K562 (cell line): ENCODE measurements around the gene STEAP3. TPM values are rescaled to one million over a fixed set of nuclear protein-coding genes. Genes with fewer than 3 reads are reported as not detected.

Experiments used
- HDAC2 ChIP-seq: fragments of 450-650 bp; IDR thresholded peaks from 2 replicates; pipeline ENCODE4 v1.6.1; 2016; ENCODE audit warnings: mild to moderate bottlenecking
- HMG20B ChIP-seq: fragments of 250-450 bp; sonication (Bioruptor Pico); IDR thresholded peaks from 2 replicates; pipeline ENCODE4 v1.5.0; 2021; ENCODE audit warnings: mild to moderate bottlenecking
- SETDB1 ChIP-seq: IDR thresholded peaks from one replicate; pipeline ENCODE4 v1.6.1; 2012; ENCODE audit warnings: low read length, control low read depth, inconsistent platforms
- ZNF785 ChIP-seq: fragments of 250-450 bp; sonication (Bioruptor Pico); IDR thresholded peaks from 2 replicates; pipeline ENCODE4 v1.4.0; 2020; ENCODE audit warnings: mild to moderate bottlenecking
- polyA plus RNA-seq, 8 experiments: library from polyadenylated mRNA; depleted of rRNA in 4 of 8; stranded (reverse) in 5 of 8; unstranded in 3 of 8; fragments of >200 nt; fragmentation: Nextera tagmentation in 2 of 8; fragmentation: Illumina TruSeq in 1 of 8; extraction: Ambion mirVana in 2 of 8; extraction: Trizol in 1 of 8; gene quantifications; 2 replicates each; pipeline versions ENCODE4 v1.2.1 to v1.2.3, GENCODE V29; 2011 to 2014; ENCODE audit warnings: inconsistent platforms in 1 of 8, missing spikeins in 1 of 8
- total RNA-seq, 7 experiments: library from RNA; depleted of rRNA in 6 of 7; stranded (reverse); fragments of >200 nt in 6 of 7; fragmentation: Illumina TruSeq in 2 of 7; extraction: Trizol in 2 of 7; gene quantifications; 2 replicates each; pipeline versions ENCODE4 v1.2.1 to v1.2.3, GENCODE V29; 2011 to 2021; ENCODE audit warnings: low replicate concordance in 1 of 7
- TF ChIP-seq, protein P1 (sequence below), 2 experiments: fragments of 450-650 bp; IDR thresholded peaks; 2 replicates each; pipeline ENCODE4 v1.6.1; 2018; ENCODE audit warnings: mild to moderate bottlenecking in 2 of 2, low read depth in 1 of 2; ENCODE audit not compliant: partially characterized antibody in 2 of 2
- TF ChIP-seq, protein P2 (sequence below): fragments of 250-450 bp; sonication (Bioruptor Pico); IDR thresholded peaks from 2 replicates; pipeline ENCODE4 v1.9.0; 2021; ENCODE audit warnings: mild to moderate bottlenecking, inconsistent platforms

STEAP3 gene
- total and polyA plus RNA-seq, 9 of the 15 experiments (the other 6 are each of a cell fraction or from before 2014, with no cell fraction given): 1.8 to 31.6 (median 9.0) TPM

DNA sequence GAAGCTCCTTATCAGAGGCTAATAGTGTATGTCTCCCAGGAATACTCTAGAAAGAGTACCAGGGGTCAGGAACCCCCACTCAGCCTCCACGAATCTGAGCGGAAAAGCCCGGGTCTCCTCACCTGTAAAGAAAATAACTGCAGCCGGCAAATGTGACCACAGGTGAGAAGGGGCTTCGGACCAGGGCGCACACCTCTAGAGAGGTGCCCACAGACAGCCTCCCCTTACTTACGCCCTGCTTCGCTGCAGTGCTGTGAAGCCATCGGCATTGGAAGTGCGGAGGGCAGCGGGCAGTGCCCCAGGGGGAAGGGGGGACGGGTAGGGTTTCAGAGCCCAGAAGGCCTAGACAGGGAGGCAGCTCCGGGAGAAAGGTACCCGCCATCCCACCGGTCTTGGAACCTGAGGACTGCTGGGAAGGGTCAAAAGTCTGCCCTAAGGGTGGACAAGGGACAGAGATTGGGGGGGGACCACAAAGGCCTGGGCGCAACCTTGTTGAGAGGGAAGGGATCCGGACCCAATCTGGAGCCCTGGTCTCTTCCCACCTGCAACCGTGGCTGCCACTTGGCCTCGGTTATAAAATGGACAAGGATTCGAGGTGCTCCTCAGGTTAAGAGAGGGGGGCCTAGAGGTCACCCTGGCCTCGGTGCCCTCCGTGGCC is 642 bp upstream of the STEAP3 start (continued):
- TF ChIP-seq, protein P1, sequence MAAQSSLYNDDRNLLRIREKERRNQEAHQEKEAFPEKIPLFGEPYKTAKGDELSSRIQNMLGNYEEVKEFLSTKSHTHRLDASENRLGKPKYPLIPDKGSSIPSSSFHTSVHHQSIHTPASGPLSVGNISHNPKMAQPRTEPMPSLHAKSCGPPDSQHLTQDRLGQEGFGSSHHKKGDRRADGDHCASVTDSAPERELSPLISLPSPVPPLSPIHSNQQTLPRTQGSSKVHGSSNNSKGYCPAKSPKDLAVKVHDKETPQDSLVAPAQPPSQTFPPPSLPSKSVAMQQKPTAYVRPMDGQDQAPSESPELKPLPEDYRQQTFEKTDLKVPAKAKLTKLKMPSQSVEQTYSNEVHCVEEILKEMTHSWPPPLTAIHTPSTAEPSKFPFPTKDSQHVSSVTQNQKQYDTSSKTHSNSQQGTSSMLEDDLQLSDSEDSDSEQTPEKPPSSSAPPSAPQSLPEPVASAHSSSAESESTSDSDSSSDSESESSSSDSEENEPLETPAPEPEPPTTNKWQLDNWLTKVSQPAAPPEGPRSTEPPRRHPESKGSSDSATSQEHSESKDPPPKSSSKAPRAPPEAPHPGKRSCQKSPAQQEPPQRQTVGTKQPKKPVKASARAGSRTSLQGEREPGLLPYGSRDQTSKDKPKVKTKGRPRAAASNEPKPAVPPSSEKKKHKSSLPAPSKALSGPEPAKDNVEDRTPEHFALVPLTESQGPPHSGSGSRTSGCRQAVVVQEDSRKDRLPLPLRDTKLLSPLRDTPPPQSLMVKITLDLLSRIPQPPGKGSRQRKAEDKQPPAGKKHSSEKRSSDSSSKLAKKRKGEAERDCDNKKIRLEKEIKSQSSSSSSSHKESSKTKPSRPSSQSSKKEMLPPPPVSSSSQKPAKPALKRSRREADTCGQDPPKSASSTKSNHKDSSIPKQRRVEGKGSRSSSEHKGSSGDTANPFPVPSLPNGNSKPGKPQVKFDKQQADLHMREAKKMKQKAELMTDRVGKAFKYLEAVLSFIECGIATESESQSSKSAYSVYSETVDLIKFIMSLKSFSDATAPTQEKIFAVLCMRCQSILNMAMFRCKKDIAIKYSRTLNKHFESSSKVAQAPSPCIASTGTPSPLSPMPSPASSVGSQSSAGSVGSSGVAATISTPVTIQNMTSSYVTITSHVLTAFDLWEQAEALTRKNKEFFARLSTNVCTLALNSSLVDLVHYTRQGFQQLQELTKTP (IDR thresholded peaks at IDR 0.05; ENCODE audit: low read depth in 1 of 2, partially characterized antibody in 2 of 2): no peak
- TF ChIP-seq ZNF785 (CRISPR knock-in tag) (no peak), HMG20B (CRISPR knock-in tag) (no peak), SETDB1 (no peak), HDAC2 (no peak)
- TF ChIP-seq, protein P2, sequence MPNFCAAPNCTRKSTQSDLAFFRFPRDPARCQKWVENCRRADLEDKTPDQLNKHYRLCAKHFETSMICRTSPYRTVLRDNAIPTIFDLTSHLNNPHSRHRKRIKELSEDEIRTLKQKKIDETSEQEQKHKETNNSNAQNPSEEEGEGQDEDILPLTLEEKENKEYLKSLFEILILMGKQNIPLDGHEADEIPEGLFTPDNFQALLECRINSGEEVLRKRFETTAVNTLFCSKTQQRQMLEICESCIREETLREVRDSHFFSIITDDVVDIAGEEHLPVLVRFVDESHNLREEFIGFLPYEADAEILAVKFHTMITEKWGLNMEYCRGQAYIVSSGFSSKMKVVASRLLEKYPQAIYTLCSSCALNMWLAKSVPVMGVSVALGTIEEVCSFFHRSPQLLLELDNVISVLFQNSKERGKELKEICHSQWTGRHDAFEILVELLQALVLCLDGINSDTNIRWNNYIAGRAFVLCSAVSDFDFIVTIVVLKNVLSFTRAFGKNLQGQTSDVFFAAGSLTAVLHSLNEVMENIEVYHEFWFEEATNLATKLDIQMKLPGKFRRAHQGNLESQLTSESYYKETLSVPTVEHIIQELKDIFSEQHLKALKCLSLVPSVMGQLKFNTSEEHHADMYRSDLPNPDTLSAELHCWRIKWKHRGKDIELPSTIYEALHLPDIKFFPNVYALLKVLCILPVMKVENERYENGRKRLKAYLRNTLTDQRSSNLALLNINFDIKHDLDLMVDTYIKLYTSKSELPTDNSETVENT (CRISPR knock-in tag): no peak
